ENCODE results near the gene RAI14. TPM values are rescaled to one million over a fixed set of nuclear protein-coding genes. Genes with fewer than 3 reads are reported as not detected.

RAI14 gene
- total RNA-seq, 1 experiment from 2014 or later, result 23.6 TPM

GRCh38 chr5:34680896-34681295, 24.8 kb downstream of the RAI14 start:
- POLR2A ChIA-PET (ENCODE audit: low non-redundant PET), result no interaction called here
- DNase-seq (ENCODE audit: low spot score), result no peak
- BruUV-seq (replicated peaks), result no TSS peak
- no peaks in the 10 kb centered on the region for H3K36me3 ChIP-seq (ENCODE audit: insufficient read depth, low read length, poor library complexity, severe bottlenecking)
- CTCF ChIA-PET, result no interaction called here
- H3K27ac ChIP-seq (ENCODE audit: low read depth, low read length, poor library complexity, severe bottlenecking), result no peak overlapping the region
- H3K4me1 ChIP-seq (ENCODE audit: insufficient read depth, low read length, poor library complexity, severe bottlenecking), result peaks cover 16% of the 10 kb centered on the region
- intact Hi-C loops (cut with micrococcal nuclease; ENCODE audit: unreplicated experiment), result no loop called here
- H3K27me3 ChIP-seq (replicated peaks; ENCODE audit: insufficient read depth, low read depth, low read length, poor library complexity), result no peaks in the 10 kb centered on the region
- no peak overlapping the region for H3K4me3 ChIP-seq (ENCODE audit: low read depth, low read length, poor library complexity, severe bottlenecking)
- no peak for TF ChIP-seq EZH2 (IDR thresholded peaks at IDR 0.05; ENCODE audit: borderline replicate concordance, low read depth, low read length, poor library complexity, severe bottlenecking)
- TF ChIP-seq CTCF (conservative IDR thresholded peaks at IDR 0.05; ENCODE audit: low read depth, low read length), result no peak
- H3K9me3 ChIP-seq (ENCODE audit: low read depth, low read length, poor library complexity, severe bottlenecking), result no peaks in the 10 kb centered on the region

GRCh38 chr5:34682926-34683623, 26.9 kb downstream of the RAI14 start:
- ChIA-PET CTCF (no interaction called here), POLR2A (ENCODE audit: low non-redundant PET) (no interaction called here)
- no TSS peak for BruUV-seq (replicated peaks)
- H3K27me3 ChIP-seq (replicated peaks; ENCODE audit: insufficient read depth, low read depth, low read length, poor library complexity), result no peaks in the 10 kb centered on the region
- H3K36me3 ChIP-seq (ENCODE audit: insufficient read depth, low read length, poor library complexity, severe bottlenecking), result no peaks in the 10 kb centered on the region
- H3K4me3 ChIP-seq (ENCODE audit: low read depth, low read length, poor library complexity, severe bottlenecking), result no peak overlapping the region
- no peak for DNase-seq (ENCODE audit: low spot score)
- no peak overlapping the region for H3K27ac ChIP-seq (ENCODE audit: low read depth, low read length, poor library complexity, severe bottlenecking)
- H3K4me1 ChIP-seq (ENCODE audit: insufficient read depth, low read length, poor library complexity, severe bottlenecking), result peaks cover 22% of the 10 kb centered on the region
- H3K9me3 ChIP-seq (ENCODE audit: low read depth, low read length, poor library complexity, severe bottlenecking), result no peaks in the 10 kb centered on the region
- intact Hi-C loops (cut with micrococcal nuclease; ENCODE audit: unreplicated experiment), result no loop called here
- no peak for TF ChIP-seq EZH2 (IDR thresholded peaks at IDR 0.05; ENCODE audit: borderline replicate concordance, low read depth, low read length, poor library complexity, severe bottlenecking)
- TF ChIP-seq CTCF (conservative IDR thresholded peaks at IDR 0.05; ENCODE audit: low read depth, low read length), result no peak

GRCh38 chr5:34684281-34684979, 28.3 kb downstream of the RAI14 start:
- DNase-seq (ENCODE audit: low spot score), result peak; percentile 80
- no peak overlapping the region for H3K27ac ChIP-seq (ENCODE audit: low read depth, low read length, poor library complexity, severe bottlenecking)
- H3K9me3 ChIP-seq (ENCODE audit: low read depth, low read length, poor library complexity, severe bottlenecking), result no peaks in the 10 kb centered on the region
- no peak overlapping the region for H3K4me3 ChIP-seq (ENCODE audit: low read depth, low read length, poor library complexity, severe bottlenecking)
- peaks cover 22% of the 10 kb centered on the region for H3K4me1 ChIP-seq (ENCODE audit: insufficient read depth, low read length, poor library complexity, severe bottlenecking)
- no TSS peak for BruUV-seq (replicated peaks)
- ChIA-PET POLR2A (ENCODE audit: low non-redundant PET) (no interaction called here), CTCF (no interaction called here)
- TF ChIP-seq CTCF (conservative IDR thresholded peaks at IDR 0.05; ENCODE audit: low read depth, low read length), result no peak
- no peak for TF ChIP-seq EZH2 (IDR thresholded peaks at IDR 0.05; ENCODE audit: borderline replicate concordance, low read depth, low read length, poor library complexity, severe bottlenecking)
- H3K36me3 ChIP-seq (ENCODE audit: insufficient read depth, low read length, poor library complexity, severe bottlenecking), result no peaks in the 10 kb centered on the region
- intact Hi-C loops (cut with micrococcal nuclease; ENCODE audit: unreplicated experiment), result no loop called here
- no peaks in the 10 kb centered on the region for H3K27me3 ChIP-seq (replicated peaks; ENCODE audit: insufficient read depth, low read depth, low read length, poor library complexity)

All from A673 (cell line).